ENCODE data around the gene SMIM35. TPM values are rescaled to one million over a fixed set of nuclear protein-coding genes. Genes with fewer than 3 reads are reported as not detected.
A peak's percentile ranks its signal among the peaks of the same experiment; 100 is the strongest.

SMIM35 gene
- total RNA-seq, 1 experiment from 2014 or later = not detected

DNA sequence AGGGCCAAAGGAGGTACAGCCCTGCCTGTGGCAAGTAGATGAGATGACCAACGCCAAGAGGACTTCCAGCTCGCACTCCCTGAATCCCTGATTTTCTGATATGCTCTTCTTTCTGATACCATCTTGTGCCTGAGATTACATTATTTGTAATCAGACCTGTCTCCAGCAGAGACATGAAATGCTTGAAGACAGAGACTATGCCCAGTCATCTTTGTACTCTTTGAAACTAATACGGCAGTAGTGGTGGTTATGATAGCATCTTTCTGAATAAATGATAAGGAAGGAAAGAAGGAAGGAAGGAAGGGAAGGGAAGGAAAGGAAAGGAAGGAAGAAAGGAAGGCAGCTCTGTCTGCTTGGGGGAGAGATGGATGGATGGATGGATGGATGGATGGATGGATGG, 72.7 kb downstream of the SMIM35 start:
- Histone ChIP-seq H3K4me1 (ENCODE audit: insufficient read depth, low read length) (no peaks in the 10 kb centered on the region), H2AFZ (ENCODE audit: low read length) (no peak overlapping the region), H3F3A (ENCODE audit: low read length, unreplicated experiment) (no peaks in the 10 kb centered on the region), H3K4me2 (ENCODE audit: low read length) (no peak overlapping the region), H3K36me3 (ENCODE audit: low read depth, low read length) (no peaks in the 10 kb centered on the region), H3K79me2 (ENCODE audit: low read length) (no peaks in the 10 kb centered on the region), H3K9ac (ENCODE audit: low read length) (no peak overlapping the region), H4K20me1 (ENCODE audit: low read length) (no peaks in the 10 kb centered on the region), H3K27ac (ENCODE audit: low read length) (no peak overlapping the region), H3K4me3 (ENCODE audit: low read length) (no peak overlapping the region), H3K27me3 (ENCODE audit: low read length) (peaks cover 93% of the 10 kb centered on the region), H3K9me3 (ENCODE audit: low read length) (no peaks in the 10 kb centered on the region), H3K9me2 (replicated peaks; ENCODE audit: low read length) (no peaks in the 10 kb centered on the region)
- ChIA-PET POLR2A (ENCODE audit: unreplicated experiment) (no interaction called here), CTCF (no interaction called here)
- intact Hi-C loops (cut with micrococcal nuclease) = no loop called here
- no peak for ATAC-seq
- no peak for DNase-seq
- BruUV-seq (replicated peaks) = no TSS peak
- TF ChIP-seq EZH2 (IDR thresholded peaks at IDR 0.05; ENCODE audit: low read length, unreplicated experiment) (no peak), EZH2phosphoT487 (IDR thresholded peaks at IDR 0.05; ENCODE audit: borderline replicate concordance, low read length) (no peak)
- TF ChIP-seq, protein P1, sequence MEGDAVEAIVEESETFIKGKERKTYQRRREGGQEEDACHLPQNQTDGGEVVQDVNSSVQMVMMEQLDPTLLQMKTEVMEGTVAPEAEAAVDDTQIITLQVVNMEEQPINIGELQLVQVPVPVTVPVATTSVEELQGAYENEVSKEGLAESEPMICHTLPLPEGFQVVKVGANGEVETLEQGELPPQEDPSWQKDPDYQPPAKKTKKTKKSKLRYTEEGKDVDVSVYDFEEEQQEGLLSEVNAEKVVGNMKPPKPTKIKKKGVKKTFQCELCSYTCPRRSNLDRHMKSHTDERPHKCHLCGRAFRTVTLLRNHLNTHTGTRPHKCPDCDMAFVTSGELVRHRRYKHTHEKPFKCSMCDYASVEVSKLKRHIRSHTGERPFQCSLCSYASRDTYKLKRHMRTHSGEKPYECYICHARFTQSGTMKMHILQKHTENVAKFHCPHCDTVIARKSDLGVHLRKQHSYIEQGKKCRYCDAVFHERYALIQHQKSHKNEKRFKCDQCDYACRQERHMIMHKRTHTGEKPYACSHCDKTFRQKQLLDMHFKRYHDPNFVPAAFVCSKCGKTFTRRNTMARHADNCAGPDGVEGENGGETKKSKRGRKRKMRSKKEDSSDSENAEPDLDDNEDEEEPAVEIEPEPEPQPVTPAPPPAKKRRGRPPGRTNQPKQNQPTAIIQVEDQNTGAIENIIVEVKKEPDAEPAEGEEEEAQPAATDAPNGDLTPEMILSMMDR (conservative IDR thresholded peaks at IDR 0.05; ENCODE audit: low read depth, low read length) = no peak

- no peaks in the 10 kb centered on the region for H3K79me2 ChIP-seq (ENCODE audit: low read length)
- ChIA-PET POLR2A (ENCODE audit: unreplicated experiment) (no interaction called here), CTCF (no interaction called here)
- intact Hi-C loops (cut with micrococcal nuclease) = no loop called here
- H3K4me1 ChIP-seq (ENCODE audit: insufficient read depth, low read length) = no peaks in the 10 kb centered on the region
- H3K9ac ChIP-seq (ENCODE audit: low read length) = no peak overlapping the region
- TF ChIP-seq EZH2phosphoT487 (IDR thresholded peaks at IDR 0.05; ENCODE audit: borderline replicate concordance, low read length) (no peak), EZH2 (IDR thresholded peaks at IDR 0.05; ENCODE audit: low read length, unreplicated experiment) (no peak)
- TF ChIP-seq, protein P1 (conservative IDR thresholded peaks at IDR 0.05; ENCODE audit: low read depth, low read length) = no peak
- H3K9me3 ChIP-seq (ENCODE audit: low read length) = no peaks in the 10 kb centered on the region
- no peaks in the 10 kb centered on the region for H3F3A ChIP-seq (ENCODE audit: low read length, unreplicated experiment)
- no peak overlapping the region for H3K4me3 ChIP-seq (ENCODE audit: low read length)
- ATAC-seq (peak; percentile 76), DNase-seq (peak; percentile 58)
- no peak overlapping the region for H3K4me2 ChIP-seq (ENCODE audit: low read length)
- H3K27me3 ChIP-seq (ENCODE audit: low read length) = peaks cover 94% of the 10 kb centered on the region
- no peaks in the 10 kb centered on the region for H3K9me2 ChIP-seq (replicated peaks; ENCODE audit: low read length)
- no peaks in the 10 kb centered on the region for H4K20me1 ChIP-seq (ENCODE audit: low read length)
- BruUV-seq (replicated peaks) = no TSS peak
- H3K27ac ChIP-seq (ENCODE audit: low read length) = no peak overlapping the region
- H2AFZ ChIP-seq (ENCODE audit: low read length) = no peak overlapping the region
- H3K36me3 ChIP-seq (ENCODE audit: low read depth, low read length) = no peaks in the 10 kb centered on the region
Observed at GRCh38 chr11:118012083-118012669, 74.6 kb downstream of the SMIM35 start.

- DNase-seq = no peak
- no peak for TF ChIP-seq EZH2phosphoT487 (IDR thresholded peaks at IDR 0.05; ENCODE audit: borderline replicate concordance, low read length)
- TF ChIP-seq, protein P1 (conservative IDR thresholded peaks at IDR 0.05; ENCODE audit: low read depth, low read length) = no peak
- no peak for TF ChIP-seq EZH2 (IDR thresholded peaks at IDR 0.05; ENCODE audit: low read length, unreplicated experiment)
- Histone ChIP-seq H3K27ac (ENCODE audit: low read length) (no peak overlapping the region), H3K4me2 (ENCODE audit: low read length) (no peak overlapping the region), H3K9me3 (ENCODE audit: low read length) (no peaks in the 10 kb centered on the region), H3K9ac (ENCODE audit: low read length) (no peak overlapping the region), H4K20me1 (ENCODE audit: low read length) (no peaks in the 10 kb centered on the region), H3K9me2 (replicated peaks; ENCODE audit: low read length) (no peaks in the 10 kb centered on the region), H3K4me3 (ENCODE audit: low read length) (no peak overlapping the region), H3K4me1 (ENCODE audit: insufficient read depth, low read length) (no peaks in the 10 kb centered on the region), H3K36me3 (ENCODE audit: low read depth, low read length) (no peaks in the 10 kb centered on the region), H2AFZ (ENCODE audit: low read length) (no peak overlapping the region), H3K79me2 (ENCODE audit: low read length) (no peaks in the 10 kb centered on the region), H3K27me3 (ENCODE audit: low read length) (peaks cover 94% of the 10 kb centered on the region), H3F3A (ENCODE audit: low read length, unreplicated experiment) (no peaks in the 10 kb centered on the region)
- ChIA-PET POLR2A (ENCODE audit: unreplicated experiment) (no interaction called here), CTCF (no interaction called here)
- intact Hi-C loops (cut with micrococcal nuclease) = no loop called here
- no peak for ATAC-seq
- no TSS peak for BruUV-seq (replicated peaks)
Observed at GRCh38 chr11:118010738-118011461, 75.9 kb downstream of the SMIM35 start.

Measured in PC-3 (cell line).